ENCODE measurements around the gene SLC46A1.

Gene SLC46A1

GRCh38 chr17:28402844-28403243, 3.2 kb downstream of the SLC46A1 start:
- Histone ChIP-seq H3K9me3 (ENCODE audit: low read length) (no peaks in the 10 kb centered on the region), H3K27me3 (ENCODE audit: control insufficient read depth in 1 of 2, insufficient read depth in 2 of 2, low read length in 2 of 2) (no peaks in the 10 kb centered on the region), H3K4me1 (ENCODE audit: insufficient read depth, low read length) (peaks cover 19% of the 10 kb centered on the region), H3K27ac (ENCODE audit: low read depth, low read length) (no peak overlapping the region), H3K4me3 (ENCODE audit: low read depth in 1 of 2, low read length in 2 of 2) (no peak overlapping the region), H3K36me3 (ENCODE audit: insufficient read depth, low read length) (peaks cover 30% of the 10 kb centered on the region), H3K9ac (ENCODE audit: low read length) (no peak overlapping the region)

- H3K9me3 ChIP-seq (ENCODE audit: low read length) = no peaks in the 10 kb centered on the region
- H3K9ac ChIP-seq (ENCODE audit: low read length) = no peak overlapping the region
- no peak overlapping the region for H3K27ac ChIP-seq (ENCODE audit: low read depth, low read length)
- H3K27me3 ChIP-seq (ENCODE audit: control insufficient read depth in 1 of 2, insufficient read depth in 2 of 2, low read length in 2 of 2) = no peaks in the 10 kb centered on the region
- peaks cover 31% of the 10 kb centered on the region for H3K36me3 ChIP-seq (ENCODE audit: insufficient read depth, low read length)
- no peak overlapping the region for H3K4me3 ChIP-seq (ENCODE audit: low read depth in 1 of 2, low read length in 2 of 2)
- H3K4me1 ChIP-seq (ENCODE audit: insufficient read depth, low read length) = peaks cover 19% of the 10 kb centered on the region
Measured at GRCh38 chr17:28402224-28402630, 3.8 kb downstream of the SLC46A1 start.

- Histone ChIP-seq H3K27me3 (ENCODE audit: control insufficient read depth in 1 of 2, insufficient read depth in 2 of 2, low read length in 2 of 2) (no peaks in the 10 kb centered on the region), H3K27ac (ENCODE audit: low read depth, low read length) (no peak overlapping the region), H3K36me3 (ENCODE audit: insufficient read depth, low read length) (peaks cover 45% of the 10 kb centered on the region), H3K9me3 (ENCODE audit: low read length) (no peaks in the 10 kb centered on the region), H3K4me3 (ENCODE audit: low read depth in 1 of 2, low read length in 2 of 2) (no peak overlapping the region), H3K4me1 (ENCODE audit: insufficient read depth, low read length) (peaks cover 6% of the 10 kb centered on the region), H3K9ac (ENCODE audit: low read length) (no peak overlapping the region)
Measured at GRCh38 chr17:28399808-28400207, 6.2 kb downstream of the SLC46A1 start.

GRCh38 chr17:28398280-28398981, 7.6 kb downstream of the SLC46A1 start:
- Histone ChIP-seq H3K4me1 (ENCODE audit: insufficient read depth, low read length) (no peaks in the 10 kb centered on the region), H3K9ac (ENCODE audit: low read length) (no peak overlapping the region), H3K36me3 (ENCODE audit: insufficient read depth, low read length) (peaks cover 55% of the 10 kb centered on the region), H3K9me3 (ENCODE audit: low read length) (no peaks in the 10 kb centered on the region), H3K27ac (ENCODE audit: low read depth, low read length) (no peak overlapping the region), H3K27me3 (ENCODE audit: control insufficient read depth in 1 of 2, insufficient read depth in 2 of 2, low read length in 2 of 2) (no peaks in the 10 kb centered on the region), H3K4me3 (ENCODE audit: low read depth in 1 of 2, low read length in 2 of 2) (no peak overlapping the region)

- Histone ChIP-seq H3K27ac (ENCODE audit: low read depth, low read length) (no peak overlapping the region), H3K4me3 (ENCODE audit: low read depth in 1 of 2, low read length in 2 of 2) (no peak overlapping the region), H3K4me1 (ENCODE audit: insufficient read depth, low read length) (no peaks in the 10 kb centered on the region), H3K36me3 (ENCODE audit: insufficient read depth, low read length) (peaks cover 52% of the 10 kb centered on the region), H3K9me3 (ENCODE audit: low read length) (no peaks in the 10 kb centered on the region), H3K9ac (ENCODE audit: low read length) (no peak overlapping the region), H3K27me3 (ENCODE audit: control insufficient read depth in 1 of 2, insufficient read depth in 2 of 2, low read length in 2 of 2) (no peaks in the 10 kb centered on the region)
Measured at GRCh38 chr17:28397687-28398279, 8.2 kb downstream of the SLC46A1 start.

GRCh38 chr17:28397275-28397674, 8.7 kb downstream of the SLC46A1 start:
- Histone ChIP-seq H3K4me1 (ENCODE audit: insufficient read depth, low read length) (no peaks in the 10 kb centered on the region), H3K27ac (ENCODE audit: low read depth, low read length) (no peak overlapping the region), H3K27me3 (ENCODE audit: control insufficient read depth in 1 of 2, insufficient read depth in 2 of 2, low read length in 2 of 2) (no peaks in the 10 kb centered on the region), H3K4me3 (ENCODE audit: low read depth in 1 of 2, low read length in 2 of 2) (no peak overlapping the region), H3K9ac (ENCODE audit: low read length) (no peak overlapping the region), H3K36me3 (ENCODE audit: insufficient read depth, low read length) (peaks cover 50% of the 10 kb centered on the region), H3K9me3 (ENCODE audit: low read length) (no peaks in the 10 kb centered on the region)

- Histone ChIP-seq H3K27ac (ENCODE audit: low read depth, low read length) (no peak overlapping the region), H3K4me1 (ENCODE audit: insufficient read depth, low read length) (no peaks in the 10 kb centered on the region), H3K9ac (ENCODE audit: low read length) (no peak overlapping the region), H3K36me3 (ENCODE audit: insufficient read depth, low read length) (peaks cover 44% of the 10 kb centered on the region), H3K27me3 (ENCODE audit: control insufficient read depth in 1 of 2, insufficient read depth in 2 of 2, low read length in 2 of 2) (no peaks in the 10 kb centered on the region), H3K4me3 (ENCODE audit: low read depth in 1 of 2, low read length in 2 of 2) (no peak overlapping the region), H3K9me3 (ENCODE audit: low read length) (no peaks in the 10 kb centered on the region)
Measured at GRCh38 chr17:28396635-28397239, 9.3 kb downstream of the SLC46A1 start.

GRCh38 chr17:28395968-28396367, 10.0 kb downstream of the SLC46A1 start:
- peaks cover 48% of the 10 kb centered on the region for H3K36me3 ChIP-seq (ENCODE audit: insufficient read depth, low read length)
- no peak overlapping the region for H3K27ac ChIP-seq (ENCODE audit: low read depth, low read length)
- no peak overlapping the region for H3K4me3 ChIP-seq (ENCODE audit: low read depth in 1 of 2, low read length in 2 of 2)
- H3K27me3 ChIP-seq (ENCODE audit: control insufficient read depth in 1 of 2, insufficient read depth in 2 of 2, low read length in 2 of 2) = no peaks in the 10 kb centered on the region
- H3K9me3 ChIP-seq (ENCODE audit: low read length) = no peaks in the 10 kb centered on the region
- H3K9ac ChIP-seq (ENCODE audit: low read length) = no peak overlapping the region
- H3K4me1 ChIP-seq (ENCODE audit: insufficient read depth, low read length) = no peaks in the 10 kb centered on the region

- no peaks in the 10 kb centered on the region for H3K27me3 ChIP-seq (ENCODE audit: control insufficient read depth in 1 of 2, insufficient read depth in 2 of 2, low read length in 2 of 2)
- no peaks in the 10 kb centered on the region for H3K4me1 ChIP-seq (ENCODE audit: insufficient read depth, low read length)
- no peak overlapping the region for H3K9ac ChIP-seq (ENCODE audit: low read length)
- peaks cover 54% of the 10 kb centered on the region for H3K36me3 ChIP-seq (ENCODE audit: insufficient read depth, low read length)
- no peak overlapping the region for H3K27ac ChIP-seq (ENCODE audit: low read depth, low read length)
- H3K9me3 ChIP-seq (ENCODE audit: low read length) = no peaks in the 10 kb centered on the region
- no peak overlapping the region for H3K4me3 ChIP-seq (ENCODE audit: low read depth in 1 of 2, low read length in 2 of 2)
Measured at GRCh38 chr17:28395426-28395825, 10.6 kb downstream of the SLC46A1 start.

GRCh38 chr17:28394337-28395116, 11.5 kb downstream of the SLC46A1 start:
- Histone ChIP-seq H3K4me1 (ENCODE audit: insufficient read depth, low read length) (no peaks in the 10 kb centered on the region), H3K27ac (ENCODE audit: low read depth, low read length) (no peak overlapping the region), H3K9ac (ENCODE audit: low read length) (no peak overlapping the region), H3K27me3 (ENCODE audit: control insufficient read depth in 1 of 2, insufficient read depth in 2 of 2, low read length in 2 of 2) (no peaks in the 10 kb centered on the region), H3K4me3 (ENCODE audit: low read depth in 1 of 2, low read length in 2 of 2) (no peak overlapping the region), H3K36me3 (ENCODE audit: insufficient read depth, low read length) (peaks cover 60% of the 10 kb centered on the region), H3K9me3 (ENCODE audit: low read length) (no peaks in the 10 kb centered on the region)

GRCh38 chr17:28392491-28392890, 13.5 kb downstream of the SLC46A1 start:
- H3K36me3 ChIP-seq (ENCODE audit: insufficient read depth, low read length) = peaks cover 56% of the 10 kb centered on the region
- H3K27ac ChIP-seq (ENCODE audit: low read depth, low read length) = no peak overlapping the region
- H3K9me3 ChIP-seq (ENCODE audit: low read length) = no peaks in the 10 kb centered on the region
- no peak overlapping the region for H3K4me3 ChIP-seq (ENCODE audit: low read depth in 1 of 2, low read length in 2 of 2)
- H3K4me1 ChIP-seq (ENCODE audit: insufficient read depth, low read length) = no peaks in the 10 kb centered on the region
- H3K27me3 ChIP-seq (ENCODE audit: control insufficient read depth in 1 of 2, insufficient read depth in 2 of 2, low read length in 2 of 2) = no peaks in the 10 kb centered on the region
- no peak overlapping the region for H3K9ac ChIP-seq (ENCODE audit: low read length)
